GM21528 (cell line): ENCODE data around the gene SEC14L3.
"Not testable (repeated sequence)": the region's sequence is repeated elsewhere in the genome, so short reads cannot be mapped to it uniquely, and the experiment has no call there.

Experiments used
- ATAC-seq: cut with Tn5 transposase; IDR thresholded peaks from one replicate; pipeline ENCODE4 v1.9.1; 2021; ENCODE audit warnings: mild to moderate bottlenecking, moderate library complexity; ENCODE audit not compliant: unreplicated experiment, low FRiP score

Gene SEC14L3

GRCh38 chr22:30486661-30487115, 14.9 kb upstream of the SEC14L3 start:
- no peak for ATAC-seq

DNA sequence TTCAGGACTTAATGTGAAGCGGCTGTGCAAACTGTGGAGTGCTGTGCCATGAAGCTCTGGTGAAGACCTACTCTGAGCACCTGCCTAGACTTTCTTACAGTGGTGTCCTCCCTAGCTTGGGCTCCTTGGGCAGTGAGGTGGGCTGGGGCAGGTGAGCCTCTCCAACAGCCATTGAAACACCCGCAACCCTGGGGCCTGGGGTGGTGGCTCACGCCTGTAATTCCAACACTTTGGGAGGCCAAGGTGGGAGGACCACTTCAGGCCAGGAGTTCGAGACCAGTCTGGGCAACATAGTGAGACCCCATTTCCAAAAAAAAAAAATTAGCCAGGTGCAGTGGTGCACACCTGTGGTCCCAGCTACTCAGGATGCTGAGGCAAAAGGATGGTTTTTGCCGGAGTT, 14.3 kb upstream of the SEC14L3 start:
- ATAC-seq, result no peak

DNA sequence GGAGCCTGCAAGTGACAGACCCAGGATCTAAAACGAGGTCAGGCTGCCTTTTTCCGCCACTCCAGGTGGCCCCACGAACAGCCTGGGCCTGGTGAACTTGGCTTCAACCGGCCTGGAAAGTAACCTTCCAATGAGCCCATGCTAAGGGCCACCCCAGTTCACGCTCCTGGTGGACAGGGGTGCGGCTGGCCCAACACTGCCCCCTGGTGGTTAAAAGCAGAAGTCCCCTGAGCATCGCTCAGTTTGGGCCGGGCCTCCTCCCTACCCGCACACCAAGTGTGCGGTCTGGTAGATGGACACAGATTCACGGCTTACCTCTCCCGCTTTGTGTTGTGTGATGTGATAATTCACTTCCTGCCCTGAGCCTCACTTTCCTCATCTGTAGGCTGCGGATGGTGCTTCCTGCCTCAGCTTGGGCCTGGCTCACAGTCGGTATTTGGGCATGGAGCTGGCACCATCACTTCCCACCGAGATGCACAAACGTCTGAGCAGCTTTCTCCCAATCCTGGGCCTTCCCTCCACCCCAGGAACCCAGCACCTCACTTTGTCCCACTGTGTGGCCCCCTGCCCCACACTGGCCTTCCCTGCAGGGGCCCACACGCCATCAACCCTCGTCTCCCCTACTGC, 13.7 kb upstream of the SEC14L3 start:
- ATAC-seq, result no peak

DNA sequence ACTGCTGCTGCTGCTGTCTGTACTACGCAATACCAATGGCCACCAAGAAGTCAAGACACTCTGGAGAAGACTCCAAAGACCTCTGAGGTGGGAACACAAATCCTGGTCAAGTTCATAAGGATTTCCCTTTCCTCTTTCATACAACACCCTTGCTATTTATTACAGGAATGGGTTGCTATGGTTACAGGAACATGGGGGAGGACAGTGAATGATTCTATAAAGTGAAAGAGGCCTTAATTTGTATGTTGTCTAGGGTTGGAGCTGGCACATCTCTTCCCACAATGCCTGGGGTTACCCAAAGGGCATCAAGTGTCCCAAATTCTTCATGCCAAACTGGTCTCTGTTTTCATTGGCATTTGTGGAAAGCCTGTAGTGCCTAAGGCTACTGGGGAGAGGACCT, 11.4 kb upstream of the SEC14L3 start:
- no peak for ATAC-seq

- no peak for ATAC-seq
These were observed 9.9 kb upstream of the SEC14L3 start for GRCh38 chr22:30481711-30482110.

- ATAC-seq, result no peak
These were observed 8.2 kb upstream of the SEC14L3 start for GRCh38 chr22:30479981-30480380.

GRCh38 chr22:30474683-30475424, 3.0 kb upstream of the SEC14L3 start:
- ATAC-seq, result no peak

GRCh38 chr22:30474121-30474520, 2.3 kb upstream of the SEC14L3 start:
- no peak for ATAC-seq

- ATAC-seq, result no peak
These were observed 1.3 kb upstream of the SEC14L3 start for GRCh38 chr22:30472994-30473720.

GRCh38 chr22:30470655-30471054, 1.2 kb downstream of the SEC14L3 start:
- no peak for ATAC-seq

- ATAC-seq, result no peak
These were observed 2.7 kb downstream of the SEC14L3 start for GRCh38 chr22:30469165-30469564.

DNA sequence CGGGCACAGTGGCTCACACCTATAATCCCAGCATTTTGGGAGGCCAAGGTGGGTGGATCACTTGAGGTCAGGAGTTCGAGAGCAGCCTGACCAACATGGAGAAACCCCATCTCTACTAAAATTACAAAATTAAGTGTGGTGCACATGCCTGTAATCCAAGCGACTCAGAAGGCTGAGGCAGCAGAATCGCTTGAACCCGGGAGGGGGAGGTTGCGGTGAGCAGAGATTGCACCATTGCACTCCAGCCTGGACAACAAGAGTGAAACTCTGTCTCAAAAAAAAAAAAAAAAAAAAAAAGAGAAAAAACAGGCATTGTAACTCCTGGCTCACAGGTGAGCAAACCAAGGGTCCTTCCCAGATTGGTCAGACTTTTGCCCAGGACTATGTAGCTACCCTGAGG, 11.3 kb downstream of the SEC14L3 start:
- not testable (repeated sequence) for ATAC-seq

DNA sequence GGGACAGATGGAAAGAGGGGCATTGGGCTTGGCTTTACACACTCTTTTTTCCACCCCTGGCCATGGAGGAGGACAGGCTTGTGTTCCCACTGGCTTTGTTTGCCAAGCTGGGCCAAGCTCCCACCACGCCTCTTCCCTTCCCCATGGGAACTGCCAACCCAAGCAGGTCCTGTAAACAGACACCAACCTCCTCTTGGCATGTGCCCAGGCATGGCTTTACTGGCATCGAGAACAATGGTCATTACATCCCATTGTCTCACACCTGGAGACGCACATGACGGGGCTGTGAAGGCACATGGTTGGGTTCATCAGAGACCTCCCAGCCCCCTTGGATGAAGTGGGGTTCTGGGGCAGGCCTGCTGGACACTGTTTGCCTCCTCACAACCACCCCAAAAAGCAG, 11.7 kb downstream of the SEC14L3 start:
- ATAC-seq, result no peak

DNA sequence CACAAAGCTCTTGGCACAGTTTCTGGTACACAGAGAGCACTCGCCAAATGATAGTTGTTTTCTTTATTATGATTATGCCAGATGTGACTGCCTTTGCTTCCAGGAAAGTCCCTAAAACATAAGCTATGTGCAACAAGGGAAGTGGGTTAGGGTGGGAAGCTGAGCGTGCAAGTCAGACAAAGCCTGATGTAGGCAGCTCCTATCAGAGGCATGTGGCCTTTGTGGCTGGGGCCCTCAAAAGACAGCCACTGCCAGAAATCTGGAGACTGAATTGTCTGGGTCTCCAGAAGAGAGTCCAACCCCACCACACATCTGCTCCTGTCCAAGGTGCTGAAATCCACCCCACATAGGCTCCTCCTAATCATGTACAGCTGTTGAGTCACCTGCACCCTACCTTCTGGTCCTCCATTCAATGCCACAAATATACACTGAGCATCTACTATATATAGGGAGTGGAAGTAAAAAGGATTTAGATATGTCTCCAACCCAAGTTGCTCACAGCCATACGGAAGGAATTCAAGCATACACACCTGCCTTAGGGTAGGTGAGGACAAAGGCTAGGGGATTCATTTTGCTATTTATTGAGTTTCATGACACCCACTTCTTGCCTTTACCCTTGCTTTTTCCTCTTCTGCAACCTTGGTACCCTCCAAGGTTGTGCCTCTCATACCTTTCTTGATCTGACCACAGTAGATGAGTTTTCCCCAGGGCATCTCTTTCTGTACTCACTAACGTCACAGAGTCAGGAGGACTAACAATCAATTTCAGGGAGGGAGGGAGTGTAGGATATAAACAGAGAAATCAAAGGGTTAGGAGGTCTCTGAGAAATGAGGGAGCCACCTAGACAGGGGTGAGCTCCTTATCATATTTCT, 12.4 kb downstream of the SEC14L3 start:
- no peak for ATAC-seq

DNA sequence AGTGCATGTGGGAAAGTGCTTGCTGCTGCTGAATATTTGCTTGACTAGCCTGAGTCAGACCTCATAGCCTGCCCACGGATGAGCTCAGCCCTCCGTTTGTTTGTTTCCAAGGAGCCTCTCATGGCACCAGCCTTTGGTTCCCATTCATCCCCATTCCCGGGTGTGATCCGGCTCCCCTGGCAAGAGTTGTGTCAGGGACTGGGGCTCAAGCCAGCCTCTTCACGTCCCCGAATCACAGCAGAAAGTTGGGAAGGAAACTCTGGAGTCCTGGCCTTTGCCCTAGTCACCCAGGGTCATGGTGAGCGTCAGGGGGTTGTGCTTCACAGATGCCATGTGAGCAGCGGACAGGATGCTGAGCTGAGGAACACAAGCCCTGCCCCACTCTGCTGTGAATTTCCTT, 13.8 kb downstream of the SEC14L3 start:
- no peak for ATAC-seq

GRCh38 chr22:30455075-30455840, 16.6 kb downstream of the SEC14L3 start:
- no peak for ATAC-seq

DNA sequence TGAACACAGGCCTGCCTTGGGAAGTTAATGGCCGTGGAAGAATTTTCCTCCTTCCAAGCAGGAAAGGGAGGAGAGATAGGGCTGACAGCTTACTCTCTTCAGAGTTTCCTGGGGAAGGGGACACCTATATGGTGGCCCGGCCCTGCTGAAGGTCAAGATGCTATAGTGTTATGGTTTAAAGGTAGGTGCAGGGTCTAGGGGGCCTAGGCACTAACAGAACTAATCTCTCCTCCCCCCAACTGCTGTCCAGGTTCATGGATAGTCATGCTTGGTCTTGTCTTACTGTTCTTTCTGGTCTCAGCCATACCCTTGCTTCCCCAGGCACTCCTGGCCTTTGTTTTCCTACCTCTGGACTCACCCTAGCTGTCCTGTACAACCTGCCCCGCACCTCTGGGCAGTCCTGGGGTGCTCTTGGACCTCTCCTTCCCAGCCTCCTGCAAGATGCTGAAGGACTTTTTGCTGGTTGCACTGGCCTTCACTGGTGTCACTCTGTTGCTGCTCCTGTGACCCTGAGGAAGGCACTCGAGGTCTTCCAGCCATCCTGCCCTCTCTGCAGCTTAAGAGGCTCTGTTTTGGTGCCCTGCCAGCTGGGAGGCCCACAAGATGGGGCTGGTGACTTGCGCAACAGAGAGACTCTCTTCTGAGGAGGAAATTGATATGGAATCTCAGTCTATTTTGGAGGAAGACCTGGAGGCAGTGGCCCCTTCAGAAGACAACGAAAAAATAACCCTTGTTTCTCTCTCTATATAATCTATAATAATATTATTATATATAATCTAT, 17.9 kb downstream of the SEC14L3 start:
- ATAC-seq, result no peak

GRCh38 chr22:30452861-30453260, 19.0 kb downstream of the SEC14L3 start:
- no peak for ATAC-seq

- ATAC-seq, result not testable (repeated sequence)
These were observed 20.3 kb downstream of the SEC14L3 start for GRCh38 chr22:30451488-30451887.
